ENCODE data around the gene GABARAP.
A peak's percentile ranks its signal among the peaks of the same experiment; 100 is the strongest.

The GABARAP gene

DNA sequence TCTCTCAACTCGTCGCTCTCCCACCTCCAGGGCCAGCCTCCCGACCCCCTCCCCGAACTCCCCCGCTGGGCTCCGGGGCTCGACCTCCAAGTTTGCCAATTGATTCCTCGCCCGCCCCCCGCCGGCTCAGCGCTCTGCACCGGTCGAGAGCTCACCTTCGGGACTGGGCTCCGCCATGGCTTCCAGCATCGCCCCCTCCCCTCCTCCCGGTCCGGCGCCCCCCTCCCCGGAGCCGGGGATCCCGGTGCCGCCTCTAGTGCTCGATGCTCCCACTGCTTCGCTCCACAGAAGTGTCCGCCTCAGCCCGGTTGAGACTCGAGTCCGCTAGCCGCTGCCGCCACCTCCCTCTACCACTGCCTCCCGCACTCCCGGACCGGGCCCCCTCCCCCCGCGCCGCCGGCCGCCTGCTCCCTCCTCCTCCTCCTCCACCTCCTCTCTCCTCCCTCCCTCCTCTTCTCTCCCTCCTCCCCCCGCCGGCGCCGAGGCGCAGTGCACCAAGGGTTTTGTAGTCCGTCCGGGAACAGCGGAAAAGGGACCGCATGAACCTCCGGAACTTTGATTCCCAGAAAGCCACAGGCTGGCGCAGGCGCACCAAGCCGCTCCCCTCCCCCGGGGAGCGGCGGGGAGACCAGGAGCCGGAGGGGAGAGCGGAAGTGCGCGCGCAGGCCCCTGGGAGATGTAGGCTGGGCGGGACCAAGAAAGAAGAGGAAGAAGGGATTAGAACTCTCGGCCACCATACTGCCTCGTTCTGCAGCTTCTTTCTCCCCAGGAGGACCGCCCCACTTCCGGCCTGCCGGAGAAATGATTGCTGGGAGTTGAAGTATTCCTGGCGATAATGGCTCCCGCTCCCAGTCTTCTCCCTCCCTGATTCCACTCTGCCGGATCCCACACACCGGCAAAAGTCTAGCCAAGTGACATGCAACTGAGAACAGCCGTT, 2.9 kb downstream of the GABARAP start, which contains the start of gene PHF23:
TSS of gene PHF23 (minus strand) at position 367 of the 937 bp plus-strand sequence. CDS start at position 189, 178 bp downstream.
- peak; percentile 94 to 100 (median 95) for DNase-seq

GRCh38 chr17:7238420-7239090, 3.7 kb downstream of the GABARAP start:
- DNase-seq, result peak in 2 of 5 donors; percentile 32 to 47

DNA sequence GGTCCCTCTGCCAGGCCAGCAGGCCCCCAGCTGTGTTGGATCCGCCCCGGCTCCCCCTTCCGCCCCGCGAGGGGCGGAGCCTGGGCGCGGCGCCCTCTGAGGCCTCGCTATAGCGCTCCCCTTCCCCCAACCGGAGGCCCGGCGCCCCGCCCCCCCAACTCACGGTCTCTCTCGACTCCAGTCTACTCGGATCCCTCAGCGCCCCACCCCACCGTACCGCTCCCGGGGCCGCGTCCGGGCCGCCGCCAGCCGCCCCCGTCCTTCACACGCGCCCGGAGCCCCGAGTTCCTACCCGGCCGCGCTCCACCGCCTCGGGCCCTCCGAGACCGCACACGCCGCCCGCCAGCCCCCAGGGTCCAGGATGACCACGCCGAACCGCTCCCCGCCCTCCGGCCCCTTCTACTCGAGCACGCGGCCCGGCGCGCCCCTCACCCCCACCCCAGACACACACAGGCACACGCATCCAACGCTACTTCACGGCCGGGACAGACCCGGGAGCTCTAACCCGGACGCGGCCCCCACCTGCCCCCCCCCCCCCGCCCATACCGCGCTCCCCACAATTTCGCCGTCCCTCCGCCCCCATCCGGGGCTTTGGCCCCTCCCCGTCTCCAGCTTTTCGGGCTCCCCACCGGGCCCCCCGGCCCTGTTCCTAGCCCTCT, 4.4 kb downstream of the GABARAP start:
- DNase-seq, result peak; percentile 61 to 82 (median 74)

- DNase-seq, result no peak
Observed at GRCh38 chr17:7237266-7237760, 4.9 kb downstream of the GABARAP start.

GRCh38 chr17:7236808-7237207, 5.4 kb downstream of the GABARAP start:
- DNase-seq, result no peak

- DNase-seq, result no peak
Observed at GRCh38 chr17:7235693-7236665, 6.3 kb downstream of the GABARAP start.

GRCh38 chr17:7234083-7234951, 7.9 kb downstream of the GABARAP start, which contains the start of gene DVL2:
Gene DVL2 (minus strand): TSS chr17:7234517. CDS start chr17:7234262, 255 bp downstream.
- peak; percentile 90 to 94 (median 94) for DNase-seq

GRCh38 chr17:7233701-7234082, 8.6 kb downstream of the GABARAP start:
- DNase-seq, result no peak

- DNase-seq, result no peak
Observed at GRCh38 chr17:7232114-7232513, 10.1 kb downstream of the GABARAP start.

DNA sequence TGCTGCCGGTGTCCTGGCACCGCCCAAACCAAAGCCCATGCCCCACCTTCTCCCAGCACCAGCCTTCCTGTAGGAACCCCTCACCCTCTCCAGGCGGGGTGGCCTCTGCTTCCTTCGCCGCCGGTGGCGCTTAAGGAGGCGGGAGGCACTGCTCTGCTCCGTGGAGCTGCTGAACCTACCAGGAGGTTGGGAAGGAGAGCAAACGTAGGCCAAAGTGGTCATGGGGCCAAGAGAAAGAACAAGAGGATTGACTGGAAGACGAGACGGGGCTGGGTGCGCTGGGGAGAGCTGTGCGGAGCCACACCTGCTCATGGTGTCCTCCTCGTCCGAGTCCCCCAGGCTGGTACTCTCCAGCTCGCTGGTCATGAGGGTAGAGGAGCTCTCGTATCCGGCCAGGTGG, 12.7 kb downstream of the GABARAP start:
- no peak for DNase-seq

DNA sequence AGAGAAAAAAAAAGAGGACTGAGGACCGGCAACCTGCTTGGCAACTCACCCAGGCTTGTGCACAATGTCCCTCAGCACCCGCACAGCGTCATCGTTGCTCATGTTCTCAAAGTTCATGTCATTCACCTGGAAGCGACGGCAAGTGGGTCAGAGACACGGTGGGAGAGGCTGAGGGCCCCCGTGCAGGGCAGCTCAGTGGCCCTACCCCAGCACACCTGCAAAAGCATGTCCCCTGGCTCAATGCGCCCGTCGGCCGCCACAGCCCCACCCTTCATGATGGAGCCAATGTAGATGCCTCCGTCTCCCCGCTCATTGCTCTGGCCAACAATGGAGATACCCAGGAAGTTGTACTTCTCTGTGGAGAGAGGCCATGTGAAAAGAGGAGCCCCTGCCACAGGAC, 13.3 kb downstream of the GABARAP start:
- no peak for DNase-seq

- no peak for DNase-seq
Observed at GRCh38 chr17:7226721-7227710, 15.2 kb downstream of the GABARAP start.

GRCh38 chr17:7225711-7226331, 16.4 kb downstream of the GABARAP start:
- no peak for DNase-seq

- DNase-seq, result no peak
Observed at GRCh38 chr17:7224661-7225111, 17.6 kb downstream of the GABARAP start.

DNA sequence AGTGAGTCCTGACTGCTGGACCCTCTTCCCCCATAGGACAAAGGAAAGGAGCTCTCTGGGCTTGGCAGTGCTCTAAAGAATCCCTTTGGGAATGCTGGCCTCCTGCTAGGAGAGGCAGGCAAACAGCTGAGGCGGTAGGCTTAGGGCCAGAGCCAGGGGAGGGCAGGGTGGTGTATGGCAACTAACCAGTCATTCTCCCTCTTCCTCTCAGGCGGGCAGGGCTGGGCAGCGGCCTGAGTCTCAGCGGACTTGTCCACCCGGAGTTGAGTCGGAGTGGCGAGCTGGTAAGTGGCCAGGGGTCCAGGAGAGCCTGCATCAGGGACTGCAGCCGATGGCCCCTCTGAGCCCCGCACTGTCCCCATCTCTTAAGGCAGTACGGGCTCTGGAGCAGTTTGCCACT, 18.1 kb downstream of the GABARAP start:
- DNase-seq, result no peak

DNA sequence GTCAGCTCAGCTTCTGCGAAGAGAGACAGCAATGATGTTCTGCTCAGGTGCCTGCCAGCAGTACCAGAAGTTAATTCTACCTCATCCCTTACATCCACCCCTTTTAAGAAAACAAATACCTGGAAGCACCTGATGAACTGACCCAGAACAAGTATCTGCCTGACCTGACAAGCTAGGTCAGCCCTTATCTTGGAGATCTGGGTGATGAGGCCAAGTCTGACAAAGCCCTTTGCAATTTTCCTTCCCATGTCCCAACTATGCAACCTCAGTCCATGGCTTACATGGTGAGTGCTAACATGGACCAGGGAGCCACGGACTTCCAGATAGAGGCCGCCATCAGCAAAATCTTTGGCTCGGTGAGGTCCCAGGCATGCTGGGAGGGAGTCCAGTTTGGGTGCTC, 18.9 kb downstream of the GABARAP start:
- no peak for DNase-seq

GRCh38 chr17:7222972-7223292, 19.3 kb downstream of the GABARAP start:
- DNase-seq, result no peak

- DNase-seq, result no peak
Observed at GRCh38 chr17:7222093-7222971, 19.9 kb downstream of the GABARAP start.
